GM10266 (cell line): ENCODE results near the gene FCER1G.

ENCODE experiments used
- DNase-seq: peaks from one replicate; pipeline ENCODE4 v3.0.0; 2012; ENCODE audit errors: extremely low spot score
- TF ChIP-seq, protein P1 (sequence below): IDR thresholded peaks from 2 replicates; pipeline ENCODE4 v1.5.1; 2012; ENCODE audit warnings: mild to moderate bottlenecking, low read depth; ENCODE audit not compliant: control insufficient read depth, insufficient read depth; ENCODE audit errors: missing control alignments

FCER1G gene

DNA sequence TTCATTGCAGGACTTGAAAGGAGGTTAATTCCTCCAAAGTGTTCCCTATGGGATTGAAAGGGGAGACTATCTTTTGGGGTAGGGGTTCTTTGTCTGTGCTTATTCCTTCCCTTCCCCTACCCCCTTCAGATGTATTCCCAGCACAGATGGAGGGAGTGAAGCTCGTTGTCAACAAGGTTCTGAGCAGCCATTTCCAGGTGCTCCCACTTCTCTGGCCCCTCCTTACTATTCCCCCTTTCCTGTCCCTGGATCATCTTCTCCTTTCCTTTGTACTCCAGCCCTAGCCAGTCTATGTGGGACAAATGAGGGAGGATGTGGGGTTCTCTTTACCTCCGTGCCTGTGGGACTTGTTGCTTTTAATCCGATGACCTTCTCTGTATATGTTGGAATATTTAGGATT is 11.7 kb downstream of the FCER1G start:
- DNase-seq: no peak
- TF ChIP-seq, protein P1, sequence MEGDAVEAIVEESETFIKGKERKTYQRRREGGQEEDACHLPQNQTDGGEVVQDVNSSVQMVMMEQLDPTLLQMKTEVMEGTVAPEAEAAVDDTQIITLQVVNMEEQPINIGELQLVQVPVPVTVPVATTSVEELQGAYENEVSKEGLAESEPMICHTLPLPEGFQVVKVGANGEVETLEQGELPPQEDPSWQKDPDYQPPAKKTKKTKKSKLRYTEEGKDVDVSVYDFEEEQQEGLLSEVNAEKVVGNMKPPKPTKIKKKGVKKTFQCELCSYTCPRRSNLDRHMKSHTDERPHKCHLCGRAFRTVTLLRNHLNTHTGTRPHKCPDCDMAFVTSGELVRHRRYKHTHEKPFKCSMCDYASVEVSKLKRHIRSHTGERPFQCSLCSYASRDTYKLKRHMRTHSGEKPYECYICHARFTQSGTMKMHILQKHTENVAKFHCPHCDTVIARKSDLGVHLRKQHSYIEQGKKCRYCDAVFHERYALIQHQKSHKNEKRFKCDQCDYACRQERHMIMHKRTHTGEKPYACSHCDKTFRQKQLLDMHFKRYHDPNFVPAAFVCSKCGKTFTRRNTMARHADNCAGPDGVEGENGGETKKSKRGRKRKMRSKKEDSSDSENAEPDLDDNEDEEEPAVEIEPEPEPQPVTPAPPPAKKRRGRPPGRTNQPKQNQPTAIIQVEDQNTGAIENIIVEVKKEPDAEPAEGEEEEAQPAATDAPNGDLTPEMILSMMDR: no peak

DNA sequence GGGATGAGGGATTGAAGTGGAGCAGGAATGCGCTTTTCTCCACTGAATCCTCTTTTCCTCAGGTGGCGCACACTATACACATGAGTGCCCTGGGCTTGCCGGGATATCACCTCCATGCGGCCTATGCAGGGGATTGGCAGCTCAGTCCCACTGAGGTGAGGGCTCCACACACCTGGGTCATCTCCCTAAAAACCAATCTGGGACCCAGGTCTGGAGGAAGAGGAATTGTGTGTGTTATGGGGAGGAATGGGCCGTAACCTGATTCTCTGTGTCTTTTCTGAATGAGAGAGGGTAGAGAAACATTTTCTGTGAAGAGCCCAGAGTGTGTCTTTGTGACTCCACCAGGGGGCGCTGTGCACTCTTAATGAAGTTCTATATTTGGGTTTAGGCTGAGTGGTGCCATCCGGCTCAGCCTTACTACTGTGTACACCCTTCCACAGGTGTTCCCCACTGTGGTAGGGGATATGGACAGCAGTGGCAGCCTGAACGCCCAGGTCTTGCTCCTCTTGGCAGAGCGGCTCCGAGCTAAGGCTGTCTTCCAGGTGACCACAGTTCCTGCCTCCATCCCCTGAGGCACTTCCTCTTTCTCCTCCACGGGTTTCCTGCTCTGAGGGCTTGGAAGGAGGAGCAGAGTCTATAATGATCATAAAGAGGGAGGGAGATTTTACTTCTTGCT is 12.2 kb downstream of the FCER1G start:
- TF ChIP-seq, protein P1: peak; percentile 82
- peak; percentile 77 for DNase-seq

DNA sequence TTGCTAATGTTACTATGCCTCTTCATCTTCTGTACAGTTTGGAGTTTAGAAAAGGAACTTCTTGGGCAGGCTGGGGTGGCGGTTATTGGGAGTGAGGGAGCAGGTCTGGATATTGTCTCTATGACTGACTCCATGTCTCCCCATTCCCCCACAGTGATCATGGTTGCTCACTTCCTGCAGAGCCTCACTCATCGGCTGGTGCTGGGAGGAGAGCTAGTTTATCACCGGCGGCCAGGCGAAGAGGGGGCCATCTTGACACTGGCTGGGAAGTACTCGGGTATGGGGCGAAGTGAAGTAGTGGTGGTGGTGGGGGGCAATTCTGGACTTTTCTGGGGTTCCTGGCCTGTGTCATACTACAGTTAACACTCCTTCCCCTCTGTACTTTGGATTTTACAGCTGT is 12.9 kb downstream of the FCER1G start:
- TF ChIP-seq, protein P1: no peak
- no peak for DNase-seq

DNA sequence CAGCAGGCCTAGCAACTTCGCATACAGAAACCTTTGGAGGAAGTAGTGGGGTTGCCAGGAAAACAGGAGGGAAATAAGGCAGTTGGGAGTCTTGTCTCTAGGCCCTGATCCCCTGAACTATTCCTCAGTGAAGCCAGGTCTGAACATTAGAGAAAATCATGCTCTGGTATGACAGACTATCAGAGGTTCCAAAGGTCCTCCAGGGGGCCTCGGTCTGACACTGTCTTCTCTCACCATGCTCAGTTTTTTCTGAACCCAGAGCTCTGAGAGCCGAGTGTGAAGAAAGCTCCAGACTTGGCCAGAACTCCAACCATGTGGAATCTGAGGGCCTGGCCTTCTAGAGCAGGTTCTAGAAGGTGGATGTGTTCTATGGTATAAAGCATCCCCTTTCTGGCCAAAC is 14.8 kb downstream of the FCER1G start:
- no peak for DNase-seq
- TF ChIP-seq, protein P1: no peak

DNA sequence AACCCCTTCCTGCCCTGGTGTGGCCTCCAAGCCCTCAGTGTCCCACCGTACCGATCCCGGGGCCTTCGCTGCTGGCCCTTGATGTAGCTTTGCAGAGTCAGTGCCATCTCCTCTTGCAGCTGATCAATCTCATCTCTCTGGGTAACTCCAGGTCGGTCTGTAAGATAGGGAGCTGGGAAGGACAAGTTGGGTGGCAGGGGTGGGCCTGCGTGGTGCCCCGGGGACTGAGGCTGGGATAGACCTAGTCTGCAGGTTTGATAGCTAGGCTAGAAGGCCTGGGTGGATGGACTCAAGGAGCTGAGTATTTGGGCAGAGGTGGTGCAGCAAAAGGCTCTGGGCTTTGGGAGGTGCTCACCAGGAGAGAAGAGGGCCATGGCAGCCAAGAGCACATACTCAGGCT is 15.7 kb downstream of the FCER1G start:
- TF ChIP-seq, protein P1: no peak
- no peak for DNase-seq

DNA sequence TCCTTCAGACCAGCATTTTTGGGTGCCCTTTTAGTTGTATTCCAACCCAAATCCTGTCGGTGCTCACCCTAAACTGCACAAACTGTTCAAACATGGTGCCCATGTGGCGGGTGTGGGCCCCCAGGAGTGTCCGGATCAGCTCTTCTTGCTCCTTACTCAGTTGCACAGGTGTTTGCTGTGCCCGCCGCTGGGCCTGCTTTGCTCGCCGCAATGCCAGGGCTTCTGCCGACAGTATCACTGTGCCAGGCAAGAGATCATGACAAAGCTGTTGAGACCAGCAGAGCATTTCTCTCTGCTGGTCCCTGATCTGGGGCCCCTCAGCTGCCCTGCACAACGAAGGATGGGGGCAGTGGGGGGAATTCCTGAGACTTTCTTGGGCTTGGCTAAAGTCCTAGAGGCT is 18.0 kb downstream of the FCER1G start:
- TF ChIP-seq, protein P1: no peak
- DNase-seq: no peak

DNA sequence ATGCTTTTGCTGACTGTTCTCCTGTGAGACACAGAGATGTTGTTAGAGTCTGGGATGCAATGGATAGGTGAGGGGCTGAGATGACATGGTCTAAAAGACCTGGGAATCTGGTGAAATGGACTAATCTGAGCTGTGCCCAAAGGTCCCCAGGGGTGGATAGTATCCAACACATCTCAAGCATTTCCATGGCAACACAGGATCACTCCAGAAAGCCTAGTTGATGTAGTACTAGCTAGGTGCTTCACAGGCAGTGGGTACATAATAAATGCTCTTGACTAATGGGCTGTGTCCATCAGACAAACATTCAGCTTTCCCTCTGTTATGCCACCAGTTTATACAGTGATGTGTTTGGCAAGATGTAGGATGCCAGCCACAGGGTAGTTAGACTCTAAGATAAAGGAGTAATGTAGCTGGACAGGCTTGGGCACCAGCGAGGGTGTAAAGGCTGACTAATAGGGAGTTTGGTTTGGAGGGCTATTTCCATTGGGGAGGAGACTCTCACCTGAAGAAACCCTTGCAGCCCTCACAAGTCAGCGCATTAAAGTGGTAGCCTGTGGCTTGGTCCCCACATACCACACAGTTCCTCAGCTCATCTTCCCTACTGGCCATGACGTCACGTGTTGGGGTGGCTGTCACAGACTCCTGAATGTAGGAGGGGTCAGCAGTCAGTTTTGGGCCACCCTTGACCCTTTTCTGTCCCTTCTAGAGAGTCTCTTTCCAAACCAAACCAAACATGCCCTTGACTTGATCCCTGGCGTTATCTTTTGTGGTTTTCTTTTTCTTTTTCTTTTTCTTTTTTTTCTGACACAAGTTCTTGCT is 21.1 kb downstream of the FCER1G start:
- TF ChIP-seq, protein P1: no peak
- no peak for DNase-seq
